Gastroesophageal sphincter (tissue), 4 donors: ENCODE measurements around the gene PCDH20. TPM values are rescaled to one million over a fixed set of nuclear protein-coding genes. Genes with fewer than 3 reads are reported as not detected.

Source experiments
- ATAC-seq: fragments of 150-250 bp; one replicate; pipeline ENCODE4 v1.9.1; 2016; ENCODE audit warnings: mild to moderate bottlenecking, moderate library complexity
- H3K27ac ChIP-seq, 4 donors: fragments of 200-600 bp; sonication (generic) in 3 of 4; 1 replicate in 3 of 4; 2 replicates in 1 of 4; pipeline ENCODE4 v1.5.1; 2016 to 2019
- H3K27me3 ChIP-seq: fragments of 200-600 bp; sonication (generic); one replicate; pipeline ENCODE4 v1.5.1; 2019
- H3K36me3 ChIP-seq, 2 donors: fragments of 200-600 bp; sonication (generic); one replicate each; pipeline ENCODE4 v1.5.1; 2019; ENCODE audit warnings: control low read depth in 1 of 2
- H3K4me1 ChIP-seq, 3 donors: fragments of 200-600 bp; sonication (generic); 1 replicate in 2 of 3; 2 replicates in 1 of 3; pipeline ENCODE4 v1.5.1; 2016 to 2019; ENCODE audit warnings: control low read depth in 2 of 3
- H3K4me3 ChIP-seq, 2 donors: fragments of 200-600 bp; sonication (generic); one replicate each; pipeline ENCODE4 v1.5.1; 2019; ENCODE audit warnings: mild to moderate bottlenecking in 1 of 2, moderate library complexity in 1 of 2
- H3K9me3 ChIP-seq, 3 donors: fragments of 200-600 bp; sonication (generic); one replicate each; pipeline ENCODE4 v1.5.1; 2017 to 2019; ENCODE audit warnings: control low read depth in 2 of 3
- CTCF ChIP-seq, 4 experiments: fragments of 200-600 bp in 2 of 4; fragments of 450-650 bp in 2 of 4; sonication (generic) in 1 of 4; IDR thresholded peaks; one replicate each; pipeline ENCODE4 v1.5.1; 2017 to 2019; ENCODE audit warnings: antibody characterized with exemption in 4 of 4, mild to moderate bottlenecking in 2 of 4, moderate library complexity in 2 of 4
- EP300 ChIP-seq: sonication (generic); formaldehyde crosslinking; IDR thresholded peaks from one replicate; pipeline ENCODE4 v1.6.1; 2017; ENCODE audit warnings: antibody characterized with exemption, mild to moderate bottlenecking
- POLR2A ChIP-seq, 2 donors: fragments of 450-650 bp; IDR thresholded peaks; one replicate each; pipeline ENCODE4 v1.6.1; 2017; ENCODE audit warnings: antibody characterized with exemption in 2 of 2, mild to moderate bottlenecking in 2 of 2, moderate library complexity in 1 of 2
- POLR2AphosphoS5 ChIP-seq: sonication (generic); formaldehyde crosslinking; IDR thresholded peaks from one replicate; pipeline ENCODE4 v1.6.1; 2017; ENCODE audit warnings: antibody characterized with exemption
- WGBS, 2 donors: methylation state at CpG; one replicate each; pipeline ENCODE4 v1.1.5; 2018; ENCODE audit warnings: low coverage in 1 of 2; 5-methylcytosine and 5-hydroxymethylcytosine counted together
- total RNA-seq, 4 donors: library from RNA; depleted of rRNA; stranded (reverse); fragments of >200 nt; gene quantifications; one replicate each; pipeline ENCODE4 v1.1.0, GENCODE V29; 2016

PCDH20 gene
- total RNA-seq, 4 donors from 2014 or later = 9.2 to 26.9 (median 16.4) TPM

- WGBS, 2 donors = 79 to 90% methylated on average over 1 of the region's 1 CpG
- H3K4me1 ChIP-seq = no peaks in the 10 kb centered on the region
- no peaks in the 10 kb centered on the region for H3K27me3 ChIP-seq
- H3K9me3 ChIP-seq = no peaks in the 10 kb centered on the region
- H3K27ac ChIP-seq = no peak overlapping the region
- ATAC-seq = no peak
- no peak for TF ChIP-seq EP300
- TF ChIP-seq POLR2A (IDR thresholded peaks at IDR 0.05) = no peak
- no peak for TF ChIP-seq CTCF (IDR thresholded peaks at IDR 0.05)
- no peak for TF ChIP-seq POLR2AphosphoS5
- no peaks in the 10 kb centered on the region for H3K36me3 ChIP-seq
- no peak overlapping the region for H3K4me3 ChIP-seq
Observed at GRCh38 chr13:61423915-61424314, 8.3 kb upstream of the PCDH20 start.

- no peak for ATAC-seq
- Histone ChIP-seq H3K36me3 (no peaks in the 10 kb centered on the region), H3K27ac (no peak overlapping the region), H3K4me3 (no peak overlapping the region), H3K9me3 (no peaks in the 10 kb centered on the region), H3K27me3 (peaks cover 21% of the 10 kb centered on the region), H3K4me1 (peaks cover 0 to 23% (median 4%) of the 10 kb centered on the region in 3 donors)
- 19 to 27% methylated on average over 4 to 5 of the region's 5 CpGs for WGBS, 2 donors
- no peak for TF ChIP-seq EP300
- no peak for TF ChIP-seq CTCF (IDR thresholded peaks at IDR 0.05)
- no peak for TF ChIP-seq POLR2AphosphoS5
- no peak for TF ChIP-seq POLR2A (IDR thresholded peaks at IDR 0.05)
Observed at GRCh38 chr13:61417086-61417570, 1.5 kb upstream of the PCDH20 start.

- 3 to 7% methylated on average over 10 to 13 of the region's 30 CpGs for WGBS, 2 donors
- H3K36me3 ChIP-seq = no peaks in the 10 kb centered on the region
Observed at GRCh38 chr13:61415058-61415721, 459 bp downstream of the PCDH20 start.

GRCh38 chr13:61414686-61415057 lies 977 bp downstream of the PCDH20 start:
- H3K36me3 ChIP-seq = no peaks in the 10 kb centered on the region

More at GRCh38 chr13:61415058-61415721, 459 bp downstream of the PCDH20 start:
- no peaks in the 10 kb centered on the region for H3K9me3 ChIP-seq
- H3K27me3 ChIP-seq = peaks cover 21% of the 10 kb centered on the region
- ATAC-seq = peak; percentile 77
- peaks cover 0 to 23% (median 4%) of the 10 kb centered on the region in 3 donors for H3K4me1 ChIP-seq
- H3K27ac ChIP-seq = peak overlapping the region in 3 of 4 donors; percentile 32 to 56 (median 35)
- H3K4me3 ChIP-seq = peak overlapping the region; percentile 41 to 50
- no peak for TF ChIP-seq POLR2A (IDR thresholded peaks at IDR 0.05)
- peak; percentile 38 for TF ChIP-seq POLR2AphosphoS5
- no peak for TF ChIP-seq CTCF (IDR thresholded peaks at IDR 0.05)

More at GRCh38 chr13:61414686-61415057, 977 bp downstream of the PCDH20 start:
- Histone ChIP-seq H3K27ac (peak overlapping the region; percentile 6 to 56 (median 24)), H3K4me3 (peak overlapping the region; percentile 41 to 50), H3K9me3 (no peaks in the 10 kb centered on the region), H3K4me1 (peaks cover 0 to 23% (median 4%) of the 10 kb centered on the region in 3 donors), H3K27me3 (peaks cover 21% of the 10 kb centered on the region)
- 1% methylated on average over 15 to 16 of the region's 16 CpGs for WGBS, 2 donors
- no peak for ATAC-seq
- TF ChIP-seq POLR2AphosphoS5 = no peak
- no peak for TF ChIP-seq EP300
- no peak for TF ChIP-seq POLR2A (IDR thresholded peaks at IDR 0.05)
- TF ChIP-seq CTCF (IDR thresholded peaks at IDR 0.05) = no peak
